WTC11 (cell line): Measurements from ENCODE around the gene PHB1. TPM values are rescaled to one million over a fixed set of nuclear protein-coding genes. Genes with fewer than 3 reads are reported as not detected.
"Not testable (repeated sequence)": the region's sequence is repeated elsewhere in the genome, so short reads cannot be mapped to it uniquely, and the experiment has no call there.

Experiments
- ATAC-seq: fragments of 200-7000 bp; cut with Tn5 transposase; 2 replicates; pipeline ENCODE4 v1.10.0; 2021; ENCODE audit warnings: mild to moderate bottlenecking, moderate library complexity
- CTCF ChIA-PET: fragments of 300-600 bp; sonication (Branson Sonifier 250); formaldehyde crosslinking; loops from one replicate; lab custom pipeline; 2021; ENCODE audit warnings: antibody characterized with exemption; lab: Charles Lee
- POLR2A ChIA-PET: fragments of 350-600 bp; sonication (Branson Sonifier 250); formaldehyde crosslinking; loops from one replicate; lab custom pipeline; 2021; ENCODE audit warnings: antibody characterized with exemption; lab: Charles Lee
- DNase-seq: peaks from one replicate; pipeline ENCODE4 v3.0.0; 2021; ENCODE audit warnings: low spot score
- H3K27ac Mint-ChIP-seq: 2 replicates; pipeline ENCODE4 v1.8.0; 2021; ENCODE audit warnings: mixed read lengths
- H3K27me3 Mint-ChIP-seq: 2 replicates; pipeline ENCODE4 v1.8.0; 2021; ENCODE audit warnings: low read depth, mild to moderate bottlenecking, moderate library complexity, mixed read lengths
- H3K36me3 Mint-ChIP-seq: 2 replicates; pipeline ENCODE4 v1.8.0; 2021; ENCODE audit warnings: mixed read lengths
- H3K4me1 Mint-ChIP-seq: 2 replicates; pipeline ENCODE4 v1.8.0; 2022; ENCODE audit warnings: mixed read lengths
- H3K4me3 Mint-ChIP-seq: 2 replicates; pipeline ENCODE4 v1.8.0; 2021; ENCODE audit warnings: mild to moderate bottlenecking, moderate library complexity, mixed read lengths
- H3K9me3 Mint-ChIP-seq: 2 replicates; pipeline ENCODE4 v1.8.0; 2021; ENCODE audit warnings: mixed read lengths
- AR ChIP-seq: fragments of 250-450 bp; sonication (Bioruptor Pico); IDR thresholded peaks from 2 replicates; pipeline ENCODE4 v1.9.0; 2021; ENCODE audit warnings: mild to moderate bottlenecking
- ERG ChIP-seq: fragments of 250-450 bp; sonication (Bioruptor Pico); IDR thresholded peaks from 2 replicates; pipeline ENCODE4 v1.8.0; 2021; ENCODE audit warnings: mild to moderate bottlenecking
- FOXJ3 ChIP-seq: sonication (generic); formaldehyde crosslinking; IDR thresholded peaks from 2 replicates; pipeline ENCODE4 v1.9.0; 2021; ENCODE audit warnings: missing genetic modification reagents, mild to moderate bottlenecking, borderline replicate concordance
- FOXK1 ChIP-seq: sonication (generic); formaldehyde crosslinking; IDR thresholded peaks from 2 replicates; pipeline ENCODE4 v1.8.0; 2022; ENCODE audit warnings: mild to moderate bottlenecking, moderate library complexity, missing genetic modification reagents
- FOXP1 ChIP-seq: sonication (generic); formaldehyde crosslinking; IDR thresholded peaks from 2 replicates; pipeline ENCODE4 v1.8.0; 2022; ENCODE audit warnings: missing genetic modification reagents, mild to moderate bottlenecking, moderate library complexity, borderline replicate concordance
- KAT7 ChIP-seq: sonication (generic); formaldehyde crosslinking; IDR thresholded peaks from 2 replicates; pipeline ENCODE4 v1.8.1; 2023; ENCODE audit warnings: missing genetic modification reagents, mild to moderate bottlenecking, borderline replicate concordance
- NR3C1 ChIP-seq: sonication (generic); formaldehyde crosslinking; conservative IDR thresholded peaks from 2 replicates; pipeline ENCODE4 v1.8.1; 2023; ENCODE audit warnings: low read depth, mild to moderate bottlenecking, missing genetic modification reagents
- PREB ChIP-seq: sonication (generic); formaldehyde crosslinking; IDR thresholded peaks from 2 replicates; pipeline ENCODE4 v1.8.1; 2022; ENCODE audit warnings: mild to moderate bottlenecking, missing genetic modification reagents, moderate library complexity, borderline replicate concordance
- TEAD4 ChIP-seq: sonication (generic); formaldehyde crosslinking; IDR thresholded peaks from 2 replicates; pipeline ENCODE4 v1.8.0; 2022; ENCODE audit warnings: mild to moderate bottlenecking, missing genetic modification reagents
- ZNF532 ChIP-seq: fragments of 250-450 bp; sonication (Bioruptor Pico); IDR thresholded peaks from 2 replicates; pipeline ENCODE4 v1.9.0; 2021; ENCODE audit warnings: mild to moderate bottlenecking, borderline replicate concordance
- total RNA-seq: library from RNA; stranded (reverse); gene quantifications from 3 replicates; pipeline ENCODE4 v1.2.3, GENCODE V29; 2021

The PHB1 gene
- total RNA-seq, 1 experiment from 2014 or later, result 375 TPM

GRCh38 chr17:49433000-49433694 lies 18.5 kb upstream of the PHB1 start (continued):
- no peak for TF ChIP-seq AR (CRISPR knock-in tag)
- TF ChIP-seq ZNF532 (CRISPR knock-in tag), result no peak
- TF ChIP-seq FOXK1 (CRISPR knock-in tag), result no peak
- TF ChIP-seq NR3C1 (CRISPR knock-in tag), result no peak
- TF ChIP-seq FOXP1 (CRISPR knock-in tag), result no peak
- TF ChIP-seq FOXJ3 (CRISPR knock-in tag), result no peak
- no peak for TF ChIP-seq KAT7 (CRISPR knock-in tag)

DNA sequence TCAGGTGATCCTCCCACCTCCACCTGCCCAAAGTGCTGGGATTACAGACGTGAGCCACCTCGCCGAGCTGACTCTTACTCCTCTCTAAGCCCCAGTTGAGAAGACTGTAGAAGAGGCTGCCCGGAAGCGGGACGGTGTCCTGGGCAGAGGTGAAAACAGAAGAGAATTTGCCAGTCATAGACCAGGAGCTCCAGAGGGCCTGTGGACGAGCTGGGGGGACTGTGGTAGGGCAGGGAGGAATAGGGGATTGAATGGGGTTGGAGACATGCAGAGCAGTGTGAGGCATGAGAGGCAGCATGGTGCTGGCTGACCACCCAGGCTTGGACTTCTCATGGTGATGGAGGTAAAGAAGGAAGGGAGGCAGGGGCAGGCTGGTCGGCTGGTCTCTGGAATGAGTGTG lies 17.1 kb upstream of the PHB1 start:
- Mint-ChIP-seq H3K27me3 (peaks cover 8% of the 10 kb centered on the region), H3K36me3 (no peaks in the 10 kb centered on the region), H3K4me1 (peaks cover 10% of the 10 kb centered on the region), H3K9me3 (no peaks in the 10 kb centered on the region), H3K4me3 (no peak overlapping the region), H3K27ac (no peak overlapping the region)
- ATAC-seq (no peak), DNase-seq (no peak)
- ChIA-PET POLR2A (no interaction called here), CTCF (interaction anchor here (0.5 to 6.2 kb wide), 3 partner anchors 23 to 795 kb away, joined by 4 to 106 read pairs (median 6); no protein-coding TSS in a partner anchor)
- no peak for TF ChIP-seq TEAD4 (CRISPR knock-in tag)

GRCh38 chr17:49425004-49425286 lies 10.3 kb upstream of the PHB1 start:
- ATAC-seq (no peak), DNase-seq (no peak)
- POLR2A ChIA-PET, result no interaction called here
- peaks cover 35% of the 10 kb centered on the region for H3K9me3 Mint-ChIP-seq
- peaks cover 10% of the 10 kb centered on the region for H3K36me3 Mint-ChIP-seq
- H3K4me3 Mint-ChIP-seq, result no peak overlapping the region
- no peaks in the 10 kb centered on the region for H3K4me1 Mint-ChIP-seq
- H3K27me3 Mint-ChIP-seq, result peaks cover 18% of the 10 kb centered on the region
- CTCF ChIA-PET, result interaction anchor here (1.8 to 2.4 kb wide), 2 partner anchors 10 to 132 kb away, joined by 8 to 12 read pairs; no protein-coding TSS in a partner anchor
- H3K27ac Mint-ChIP-seq, result no peak overlapping the region
- TF ChIP-seq PREB (CRISPR knock-in tag), result no peak
- no peak for TF ChIP-seq ERG (CRISPR knock-in tag)

GRCh38 chr17:49424276-49425003 lies 9.8 kb upstream of the PHB1 start:
- H3K4me1 Mint-ChIP-seq, ATAC-seq, POLR2A ChIA-PET, H3K36me3 Mint-ChIP-seq, H3K27ac Mint-ChIP-seq, DNase-seq, H3K4me3 Mint-ChIP-seq: not testable (repeated sequence)
- Mint-ChIP-seq H3K9me3 (peaks cover 35% of the 10 kb centered on the region), H3K27me3 (peaks cover 18% of the 10 kb centered on the region)
- CTCF ChIA-PET, result interaction anchor here (1.8 to 2.4 kb wide), 2 partner anchors 10 to 132 kb away, joined by 8 to 12 read pairs; no protein-coding TSS in a partner anchor
